RPMI7951 (cell line): ENCODE results near the gene XKRX. TPM values are rescaled to one million over a fixed set of nuclear protein-coding genes. Genes with fewer than 3 reads are reported as not detected.
A peak's percentile ranks its signal among the peaks of the same experiment; 100 is the strongest.

Experiments used
- DNase-seq: peaks from one replicate; pipeline ENCODE4 v3.0.0-alpha.2; 2012; ENCODE audit warnings: low read depth
- total RNA-seq: library from RNA; depleted of rRNA; stranded (reverse); fragments of >200 nt; shearing (Covaris generic); gene quantifications from 2 replicates; pipeline ENCODE4 v1.2.3, GENCODE V29; 2014; rRNA removed

Gene XKRX
- total RNA-seq: 0.10 and 0.12 TPM in 2 replicates

DNA sequence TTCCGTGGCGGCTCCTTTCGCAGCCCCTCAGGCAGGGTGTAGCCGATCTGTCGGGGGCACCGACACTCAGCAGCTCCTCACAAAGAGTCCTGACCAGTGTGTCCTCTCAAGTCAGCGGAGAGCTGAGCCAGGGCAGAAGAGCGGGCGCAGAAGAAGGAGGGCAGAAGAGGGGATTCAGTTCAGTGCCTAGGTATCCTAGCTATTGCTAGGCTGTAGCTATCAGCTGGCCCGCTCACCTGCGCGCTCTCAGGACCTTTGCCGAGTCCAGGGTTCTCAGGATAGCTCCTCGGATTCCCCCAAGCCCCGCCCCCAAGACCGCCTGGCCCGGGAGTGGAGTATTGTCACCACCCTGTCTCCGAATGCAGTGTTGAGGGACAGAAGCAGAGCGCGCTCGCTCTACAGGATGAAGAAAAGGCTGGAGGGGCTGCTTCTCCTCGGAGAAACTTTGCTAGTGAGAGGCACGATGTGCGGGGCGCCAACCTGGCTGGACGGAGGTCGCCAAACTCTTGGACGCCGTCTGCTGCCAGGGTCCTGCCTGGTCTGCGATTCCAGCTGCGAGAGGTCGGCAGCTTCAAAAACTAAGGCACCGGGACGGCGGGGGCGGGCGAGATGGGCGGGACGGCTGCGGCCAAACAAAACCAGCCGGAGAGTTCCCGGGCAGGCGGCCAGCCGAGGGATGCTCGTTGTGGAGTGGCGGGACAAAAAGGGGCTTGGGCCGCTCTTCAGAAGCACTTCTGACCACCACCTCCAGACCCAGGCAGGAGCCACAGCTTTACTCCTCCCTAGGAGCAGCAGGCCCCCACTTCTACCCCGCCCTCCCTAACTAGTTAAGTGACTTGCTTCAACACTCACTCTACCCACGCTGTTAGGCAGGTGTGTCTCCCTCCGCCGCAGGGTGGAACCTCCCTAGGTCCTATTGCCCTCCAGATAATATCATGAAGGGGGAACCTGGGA, at the start of gene XKRX:
TSS of gene XKRX (minus strand) at position 258 of the 954 bp plus-strand sequence. CDS start 613 bp downstream, outside the sequence.
- peak; percentile 18 for DNase-seq

DNA sequence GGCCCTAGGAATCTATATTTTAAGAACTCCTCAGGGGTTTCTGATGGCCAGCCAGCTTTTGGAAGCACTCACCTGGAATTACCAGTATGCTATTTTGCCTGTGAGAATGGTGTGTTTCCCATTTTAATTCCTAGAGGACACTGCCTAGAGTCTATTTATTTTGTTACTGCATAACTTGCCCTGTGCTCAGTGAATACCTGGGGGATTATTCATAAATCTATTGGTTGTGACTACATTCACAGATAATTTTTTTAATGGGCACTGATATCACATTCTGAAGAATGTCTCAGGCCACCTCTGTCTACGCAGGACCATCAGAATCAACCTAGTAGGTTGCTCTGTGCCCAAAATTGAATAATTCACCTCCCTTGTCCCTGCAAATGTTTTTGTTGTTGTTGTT, 47.5 kb upstream of the XKRX start:
- DNase-seq: no peak

GRCh38 chrX:100975212-100975611, 46.5 kb upstream of the XKRX start:
- DNase-seq: no peak

DNA sequence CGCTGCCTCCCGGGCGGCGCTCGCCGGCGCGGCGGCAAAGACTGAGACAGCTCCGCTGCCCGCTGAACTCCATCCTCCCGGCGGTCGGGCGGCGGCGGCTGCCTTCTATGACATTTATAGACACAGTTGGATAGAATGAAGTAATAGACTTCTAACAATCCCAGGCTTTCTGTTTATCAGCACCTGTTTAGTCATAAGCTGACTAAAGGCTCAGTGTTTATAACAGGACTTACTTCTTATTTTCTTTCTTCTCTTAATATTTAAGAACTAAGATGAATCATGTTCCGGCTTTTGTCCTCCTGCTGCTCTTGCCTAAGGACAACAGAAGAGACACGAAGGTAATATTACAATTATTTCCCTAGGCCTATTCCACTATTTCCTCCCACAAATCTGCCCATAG, 44.7 kb upstream of the XKRX start:
- DNase-seq: no peak

- DNase-seq: no peak
Observed at GRCh38 chrX:100969936-100970335, 41.2 kb upstream of the XKRX start.

- DNase-seq: no peak
Observed at GRCh38 chrX:100969408-100969807, 40.7 kb upstream of the XKRX start, which contains the start of gene ARL13A. Gene ARL13A (plus strand): TSS chrX:100969708. CDS start chrX:100973690, 3,982 bp downstream.

DNA sequence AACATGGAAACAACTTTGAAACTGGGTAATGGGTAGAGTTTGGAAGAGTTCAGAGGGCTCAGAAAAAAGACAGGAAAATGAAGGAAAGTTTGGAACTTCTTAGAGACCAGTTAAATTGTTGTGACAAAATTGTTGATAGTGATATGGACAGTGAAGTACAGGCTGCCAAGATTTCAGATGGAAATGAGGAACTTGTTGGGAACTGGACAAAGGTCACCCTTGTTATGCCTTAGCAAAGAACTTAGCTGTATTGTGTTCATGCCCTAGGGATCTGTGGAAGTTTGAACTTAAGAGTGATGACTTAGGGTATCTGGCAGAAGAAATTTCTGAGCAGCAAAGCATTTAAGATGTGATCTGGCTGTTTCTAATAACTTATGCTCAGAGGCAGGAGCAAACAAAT, 35.6 kb upstream of the XKRX start:
- peak; percentile 3 for DNase-seq

- no peak for DNase-seq
Observed at GRCh38 chrX:100962811-100963210, 34.1 kb upstream of the XKRX start.

DNA sequence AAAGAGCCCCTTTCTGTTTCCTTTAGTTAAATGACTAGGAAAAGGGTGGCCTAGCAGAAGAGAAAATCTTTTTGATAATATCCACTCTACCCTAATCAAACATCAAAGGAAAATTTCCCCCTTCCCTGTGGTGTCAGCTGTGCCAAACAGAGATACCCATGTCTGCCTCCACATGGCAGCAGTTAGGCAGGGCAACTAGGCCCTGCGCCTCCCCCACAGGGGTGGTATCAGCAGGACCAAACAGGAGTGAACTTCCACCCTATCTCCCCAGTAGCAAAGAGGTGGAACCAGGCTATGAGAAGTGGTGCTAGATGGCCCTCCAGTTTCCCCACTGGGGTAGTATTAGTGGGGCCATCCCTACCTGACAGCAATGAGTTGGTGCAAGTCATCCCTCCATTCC, 19.8 kb upstream of the XKRX start:
- no peak for DNase-seq

GRCh38 chrX:100946299-100946927, 17.7 kb upstream of the XKRX start:
- peak; percentile 84 for DNase-seq

DNA sequence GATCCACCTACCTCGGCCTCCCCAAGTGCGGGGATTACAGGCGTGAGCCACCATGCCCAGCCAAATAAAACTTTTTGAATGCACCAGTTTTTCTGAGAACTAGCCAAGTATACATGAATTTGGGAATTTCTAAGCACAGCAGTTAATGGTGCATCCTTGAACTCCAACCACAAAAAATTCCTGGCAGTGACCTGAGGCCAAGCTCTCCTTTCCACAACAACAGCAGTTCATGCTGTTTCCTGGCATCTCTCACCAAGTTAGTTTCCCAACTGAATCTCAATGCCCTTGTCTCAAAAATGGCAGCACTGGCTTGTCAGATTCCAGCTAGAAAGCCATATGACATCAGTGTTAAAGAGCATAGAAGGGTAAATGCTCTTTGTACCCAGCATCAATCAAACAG, 15.9 kb upstream of the XKRX start:
- peak; percentile 61 for DNase-seq

GRCh38 chrX:100939333-100939732, 10.6 kb upstream of the XKRX start:
- DNase-seq: no peak

DNA sequence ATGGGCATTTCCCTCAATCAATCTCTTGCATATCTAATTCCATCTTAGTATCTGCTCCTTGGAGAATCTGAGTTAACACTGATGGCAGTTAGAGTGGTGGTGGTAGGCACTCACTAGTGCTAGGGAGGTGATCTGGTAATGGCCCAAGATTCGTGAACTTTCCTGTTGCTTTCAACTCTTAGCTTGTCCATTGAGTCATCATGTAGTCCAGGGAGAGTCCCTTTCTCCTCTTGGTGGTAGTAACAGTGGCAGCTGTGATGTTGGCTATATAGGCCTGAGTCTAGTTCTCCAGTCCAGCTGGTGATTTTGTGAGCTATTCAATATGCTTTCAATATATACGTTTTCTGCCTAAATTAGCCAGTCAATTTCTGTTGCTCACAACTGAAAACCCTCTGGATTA, 7.0 kb upstream of the XKRX start:
- DNase-seq: no peak

- no peak for DNase-seq
Observed at GRCh38 chrX:100931925-100932285, 3.2 kb upstream of the XKRX start.

DNA sequence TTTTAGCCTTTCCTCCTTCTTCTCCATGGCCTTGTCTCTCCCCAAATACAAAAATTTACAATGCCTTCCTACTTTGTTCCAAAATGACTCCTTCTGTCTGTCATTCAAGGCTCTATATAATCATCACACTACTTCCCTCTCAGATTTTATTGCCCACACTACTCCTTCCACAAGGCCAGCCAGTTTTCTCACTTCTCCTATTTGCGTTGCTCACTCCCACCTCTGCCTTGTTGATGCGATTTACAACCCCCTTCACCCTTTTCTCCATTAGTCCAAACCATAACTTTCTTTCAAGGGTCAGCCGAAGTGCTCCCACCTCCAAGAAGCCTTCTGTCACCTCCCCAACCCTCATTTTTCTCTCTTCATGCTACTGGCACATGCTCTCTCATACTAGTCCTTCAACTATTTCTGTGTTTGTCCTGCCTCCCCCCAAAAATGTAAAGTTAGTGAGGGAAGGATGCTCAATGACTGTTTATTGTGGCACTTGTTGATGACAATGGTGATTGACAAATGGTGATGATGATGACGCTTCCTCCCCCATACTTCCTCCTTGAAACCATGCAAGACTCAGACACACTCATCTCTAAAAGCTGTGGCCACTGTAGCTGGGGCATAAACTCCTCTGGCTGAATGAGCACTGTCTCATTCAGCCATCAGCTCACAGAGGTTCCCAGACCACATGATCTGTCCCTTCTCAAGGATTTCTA, 2.7 kb upstream of the XKRX start:
- no peak for DNase-seq

DNA sequence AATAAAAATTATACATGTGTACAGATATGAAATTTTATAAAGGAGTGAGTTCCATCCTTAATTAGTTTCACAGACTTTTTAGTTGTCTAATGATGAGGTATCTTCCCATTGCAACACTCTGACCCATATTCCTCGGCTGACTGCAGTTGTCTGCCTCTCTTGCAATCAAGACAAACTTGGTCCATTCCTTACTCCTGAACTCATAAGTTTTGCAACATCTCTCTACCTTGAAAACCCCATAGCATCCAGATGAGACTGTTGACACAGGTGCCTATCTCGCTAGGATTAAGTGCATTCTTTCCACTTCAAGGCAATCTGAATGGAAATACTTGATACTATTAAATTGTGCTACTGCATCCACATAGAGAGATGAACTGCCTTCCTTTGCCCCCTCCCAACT, 2.3 kb downstream of the XKRX start:
- no peak for DNase-seq

DNA sequence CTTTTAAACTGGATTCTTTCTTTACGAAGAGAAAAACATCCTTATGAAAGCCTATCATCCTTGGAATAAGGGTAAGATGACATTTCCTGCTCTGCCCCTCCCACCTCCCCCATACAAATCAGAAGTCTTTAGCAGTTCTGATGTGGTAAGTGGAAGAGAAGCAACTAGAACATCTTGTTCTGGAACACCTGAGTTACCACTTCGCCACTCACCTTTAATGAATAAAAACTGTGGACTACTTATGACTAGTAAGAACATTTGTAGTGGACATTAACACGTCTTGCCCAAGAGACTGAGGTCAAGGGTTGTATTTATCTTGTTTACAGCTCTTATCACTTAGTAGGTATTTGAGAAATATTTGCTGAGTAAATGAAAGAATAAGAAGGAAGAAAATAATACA, 4.3 kb downstream of the XKRX start:
- no peak for DNase-seq

- no peak for DNase-seq
Observed at GRCh38 chrX:100915562-100915961, 13.2 kb downstream of the XKRX start.

- DNase-seq: no peak
Observed at GRCh38 chrX:100913111-100913510, 15.6 kb downstream of the XKRX start.

DNA sequence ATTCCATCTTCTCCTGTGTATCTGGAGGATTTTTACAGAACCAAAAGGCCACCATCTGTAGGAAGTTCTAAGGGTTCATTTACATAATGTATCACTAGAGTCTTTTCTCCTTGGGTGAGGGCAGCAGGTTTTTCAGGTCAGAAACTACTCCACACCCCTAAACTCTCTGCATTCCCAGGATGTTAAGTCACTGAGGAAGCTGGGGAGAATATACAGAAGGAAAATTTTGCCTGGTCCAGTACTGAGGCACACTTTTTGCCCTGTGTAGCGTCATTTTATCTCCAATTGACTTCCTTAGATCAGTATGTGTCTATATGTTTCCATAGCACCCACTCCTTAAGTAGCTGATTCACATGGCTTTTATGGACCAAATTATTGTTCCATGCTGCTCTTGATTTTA, 17.0 kb downstream of the XKRX start:
- DNase-seq: no peak

DNA sequence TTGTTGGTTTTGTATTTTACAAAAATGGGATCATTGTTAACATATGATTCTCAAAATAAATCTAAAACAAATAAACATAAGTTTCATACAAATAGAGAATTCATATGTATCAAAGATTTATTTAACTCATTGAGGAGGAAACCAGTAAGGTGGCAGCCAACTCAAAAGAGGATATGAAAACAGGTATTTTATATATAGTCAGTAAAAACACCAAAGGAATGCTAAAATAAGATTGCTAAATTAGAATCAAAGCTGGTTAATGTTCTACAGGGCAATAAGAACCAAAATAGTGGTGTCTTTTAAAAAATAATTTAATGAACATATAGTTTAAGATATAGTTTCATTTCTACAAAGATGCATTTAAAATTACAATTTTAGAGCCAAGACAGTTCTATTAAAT, 23.1 kb downstream of the XKRX start:
- DNase-seq: no peak

DNA sequence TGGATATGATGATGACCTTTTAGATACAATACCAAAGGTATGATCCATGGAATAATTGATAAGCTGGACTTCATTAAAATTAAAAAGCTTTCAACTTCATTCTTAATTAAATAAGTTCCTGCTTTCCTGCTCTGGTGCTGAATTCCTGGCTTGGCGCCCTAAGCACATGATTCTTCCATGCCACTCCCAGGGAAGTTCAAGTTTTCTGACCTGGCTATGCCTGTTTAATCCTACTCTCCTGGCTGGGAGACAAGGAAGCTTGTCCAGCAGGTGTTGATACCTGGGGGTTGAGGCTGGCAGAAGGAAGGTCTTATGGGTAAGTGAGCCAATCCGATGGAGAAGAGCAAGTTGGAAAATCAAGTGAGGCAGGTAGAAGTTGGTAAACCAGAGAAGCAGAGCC, 24.3 kb downstream of the XKRX start:
- DNase-seq: no peak
